Measurements from ENCODE around the gene GPR153. TPM values are rescaled to one million over a fixed set of nuclear protein-coding genes. Genes with fewer than 3 reads are reported as not detected.

Gene GPR153
- total RNA-seq, 2 donors from 2014 or later: 4.6 to 5.6 TPM

GRCh38 chr1:6256645-6257044 is 4.3 kb downstream of the GPR153 start:
- H3K27ac Mint-ChIP-seq: no peak overlapping the region
- H3K27me3 Mint-ChIP-seq: no peaks in the 10 kb centered on the region
- ATAC-seq (no peak), DNase-seq (ENCODE audit: low spot score) (no peak)
- H3K9me3 Mint-ChIP-seq: no peaks in the 10 kb centered on the region
- H3K4me3 Mint-ChIP-seq: no peak overlapping the region
- H3K36me3 Mint-ChIP-seq: no peaks in the 10 kb centered on the region
- no peaks in the 10 kb centered on the region for H3K4me1 Mint-ChIP-seq (ENCODE audit: low read depth in 2 of 2)

- H3K36me3 Mint-ChIP-seq: no peaks in the 10 kb centered on the region
- ATAC-seq (no peak), DNase-seq (ENCODE audit: low spot score) (no peak)
- no peaks in the 10 kb centered on the region for H3K4me1 Mint-ChIP-seq (ENCODE audit: low read depth in 2 of 2)
- H3K9me3 Mint-ChIP-seq: no peaks in the 10 kb centered on the region
- H3K27me3 Mint-ChIP-seq: no peaks in the 10 kb centered on the region
- no peak overlapping the region for H3K27ac Mint-ChIP-seq
- no peak overlapping the region for H3K4me3 Mint-ChIP-seq
Measured at GRCh38 chr1:6254691-6255090, 6.2 kb downstream of the GPR153 start.

DNA sequence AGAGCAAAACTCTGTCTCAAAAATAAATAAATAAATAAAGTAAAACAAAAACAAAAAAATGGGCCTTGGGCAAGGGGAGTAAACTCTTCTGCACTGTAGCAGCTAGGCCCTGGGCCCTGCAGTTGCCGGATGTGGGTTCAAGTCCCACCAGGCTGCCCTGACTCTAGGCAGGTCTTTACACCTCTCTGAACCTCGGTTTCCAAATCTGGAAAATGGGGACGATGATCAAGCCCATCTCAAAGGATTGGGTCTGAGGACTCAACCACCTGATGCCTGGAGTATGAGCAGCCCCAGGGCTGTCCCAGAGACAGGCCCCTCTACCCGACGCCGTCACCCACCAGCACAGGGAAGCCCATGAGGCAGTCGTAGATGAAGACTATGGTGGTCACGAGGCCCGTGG is 7.5 kb downstream of the GPR153 start:
- H3K9me3 Mint-ChIP-seq: no peaks in the 10 kb centered on the region
- no peak for ATAC-seq
- no peak for DNase-seq (ENCODE audit: low spot score)
- no peak overlapping the region for H3K4me3 Mint-ChIP-seq
- no peaks in the 10 kb centered on the region for H3K27me3 Mint-ChIP-seq
- H3K36me3 Mint-ChIP-seq: no peaks in the 10 kb centered on the region
- no peak overlapping the region for H3K27ac Mint-ChIP-seq
- H3K4me1 Mint-ChIP-seq (ENCODE audit: low read depth in 2 of 2): no peaks in the 10 kb centered on the region

DNA sequence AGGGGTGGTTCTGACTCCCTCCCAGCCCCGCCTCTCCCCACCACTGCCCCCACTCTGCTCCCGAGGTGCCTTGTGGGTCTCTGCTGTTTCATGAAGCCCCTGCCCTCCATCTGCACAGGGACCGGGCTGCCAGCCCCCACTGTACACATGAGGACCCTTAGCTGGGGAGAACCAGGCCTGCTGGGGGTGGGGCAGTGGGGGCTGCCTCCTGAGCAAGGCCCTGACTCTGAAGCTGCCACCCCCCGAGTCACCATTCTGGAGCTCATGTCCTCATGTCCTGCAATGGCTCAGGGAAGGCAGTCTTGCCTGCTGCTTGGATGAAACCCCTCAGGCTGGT is 8.6 kb downstream of the GPR153 start:
- Mint-ChIP-seq H3K36me3 (no peaks in the 10 kb centered on the region), H3K27me3 (peaks cover 0 to 1% of the 10 kb centered on the region in 2 donors), H3K9me3 (no peaks in the 10 kb centered on the region), H3K27ac (no peak overlapping the region), H3K4me1 (ENCODE audit: low read depth in 2 of 2) (no peaks in the 10 kb centered on the region), H3K4me3 (no peak overlapping the region)
- DNase-seq (ENCODE audit: low spot score) (no peak), ATAC-seq (no peak)

DNA sequence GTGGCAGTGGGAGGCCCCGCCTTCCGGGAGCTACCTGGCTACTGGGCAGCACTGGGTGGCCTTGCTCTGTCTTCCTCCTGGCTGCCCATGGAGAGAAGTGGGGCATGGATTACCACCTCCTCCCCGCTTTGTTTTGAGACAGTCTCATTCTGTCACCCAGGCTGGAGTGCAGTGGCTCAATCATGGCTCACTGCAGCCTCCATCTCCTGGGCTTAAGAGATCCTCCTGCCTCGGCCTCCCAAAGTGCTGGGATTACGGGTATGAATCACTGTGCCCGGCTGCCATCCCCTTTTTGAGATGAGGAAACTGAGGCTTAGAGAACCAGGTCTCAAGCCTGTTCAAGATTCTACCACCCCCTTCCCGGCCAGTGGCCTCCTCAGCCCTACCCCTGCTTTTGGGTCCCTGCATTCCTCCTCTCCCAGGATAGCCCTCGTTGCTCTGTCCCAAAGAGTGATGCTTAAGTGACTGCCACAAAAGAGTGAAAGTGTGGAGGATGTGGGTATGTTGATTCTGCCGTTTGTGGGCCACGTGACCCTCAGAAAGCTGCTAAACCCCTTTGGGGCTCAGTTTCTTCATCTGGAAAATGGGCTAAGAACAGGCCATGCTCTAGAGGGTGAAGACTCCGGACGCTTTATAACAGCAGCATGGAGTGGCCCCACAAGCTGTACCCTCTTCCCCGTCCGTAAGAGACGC is 9.1 kb downstream of the GPR153 start:
- DNase-seq (ENCODE audit: low spot score) (no peak), ATAC-seq (no peak)
- H3K27me3 Mint-ChIP-seq: peaks cover 3 to 7% of the 10 kb centered on the region in 2 donors
- no peaks in the 10 kb centered on the region for H3K36me3 Mint-ChIP-seq
- H3K4me3 Mint-ChIP-seq: no peak overlapping the region
- H3K4me1 Mint-ChIP-seq (ENCODE audit: low read depth in 2 of 2): no peaks in the 10 kb centered on the region
- no peaks in the 10 kb centered on the region for H3K9me3 Mint-ChIP-seq
- H3K27ac Mint-ChIP-seq: no peak overlapping the region

GRCh38 chr1:6251233-6251632 is 9.7 kb downstream of the GPR153 start:
- Mint-ChIP-seq H3K27ac (no peak overlapping the region), H3K4me1 (ENCODE audit: low read depth in 2 of 2) (peaks cover 0 to 3% of the 10 kb centered on the region in 2 donors), H3K27me3 (peaks cover 3 to 7% of the 10 kb centered on the region in 2 donors), H3K9me3 (no peaks in the 10 kb centered on the region), H3K4me3 (no peak overlapping the region), H3K36me3 (no peaks in the 10 kb centered on the region)
- DNase-seq (ENCODE audit: low spot score): no peak
- ATAC-seq: no peak

DNA sequence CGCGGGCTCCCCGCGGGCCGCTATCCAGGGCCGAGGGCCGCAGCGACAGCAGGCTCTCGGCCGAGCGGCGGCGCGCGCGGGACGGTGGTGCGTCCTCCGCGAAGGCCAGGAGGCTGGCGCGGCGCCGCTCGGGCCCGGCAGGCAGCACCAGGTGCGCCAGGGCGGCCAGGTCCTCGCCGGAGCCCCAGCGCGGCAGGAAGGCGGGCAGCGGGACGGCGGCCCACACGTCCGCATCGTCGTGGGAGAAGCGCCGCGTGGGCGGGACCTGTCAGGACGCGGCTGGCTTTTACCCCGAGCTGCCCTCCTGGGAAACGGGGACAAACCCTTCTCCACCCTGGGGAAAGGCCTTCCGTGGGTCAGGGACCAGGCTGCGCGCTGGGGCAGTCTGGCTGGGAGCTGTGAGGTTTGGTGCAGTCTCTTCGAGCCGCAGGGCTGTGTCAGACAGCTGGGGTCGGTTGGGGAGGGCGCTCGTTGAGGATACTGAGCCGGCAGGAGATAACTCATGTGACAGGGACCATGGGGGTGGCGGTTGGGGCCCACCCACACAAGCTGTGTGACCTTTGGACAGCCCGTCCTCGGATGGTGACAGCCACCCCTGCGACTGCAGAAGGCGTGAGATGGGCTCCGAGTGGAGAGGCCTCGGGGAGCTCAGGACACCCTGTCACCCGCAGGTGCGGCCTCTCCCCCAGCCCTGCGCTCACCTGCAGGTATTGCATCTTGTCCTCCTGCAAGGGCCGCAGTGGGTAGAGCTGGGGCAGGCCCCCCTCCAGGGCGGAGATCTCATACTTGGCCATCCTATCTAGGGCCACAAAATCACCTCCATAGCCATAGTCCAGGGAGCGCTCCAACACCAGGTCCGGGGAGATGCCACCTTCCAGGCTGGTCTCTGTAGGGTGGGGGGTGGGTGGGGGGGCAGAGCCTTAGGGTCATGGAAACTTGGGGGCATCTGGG is 10.9 kb downstream of the GPR153 start:
- H3K4me3 Mint-ChIP-seq: no peak overlapping the region
- peaks cover 3 to 7% of the 10 kb centered on the region in 2 donors for H3K27me3 Mint-ChIP-seq
- ATAC-seq (no peak), DNase-seq (ENCODE audit: low spot score) (no peak)
- no peaks in the 10 kb centered on the region for H3K36me3 Mint-ChIP-seq
- no peaks in the 10 kb centered on the region for H3K9me3 Mint-ChIP-seq
- H3K4me1 Mint-ChIP-seq (ENCODE audit: low read depth in 2 of 2): peaks cover 0 to 3% of the 10 kb centered on the region in 2 donors
- no peak overlapping the region for H3K27ac Mint-ChIP-seq

- H3K27me3 Mint-ChIP-seq: peaks cover 3 to 7% of the 10 kb centered on the region in 2 donors
Measured at GRCh38 chr1:6248932-6249738, 11.8 kb downstream of the GPR153 start.

DNA sequence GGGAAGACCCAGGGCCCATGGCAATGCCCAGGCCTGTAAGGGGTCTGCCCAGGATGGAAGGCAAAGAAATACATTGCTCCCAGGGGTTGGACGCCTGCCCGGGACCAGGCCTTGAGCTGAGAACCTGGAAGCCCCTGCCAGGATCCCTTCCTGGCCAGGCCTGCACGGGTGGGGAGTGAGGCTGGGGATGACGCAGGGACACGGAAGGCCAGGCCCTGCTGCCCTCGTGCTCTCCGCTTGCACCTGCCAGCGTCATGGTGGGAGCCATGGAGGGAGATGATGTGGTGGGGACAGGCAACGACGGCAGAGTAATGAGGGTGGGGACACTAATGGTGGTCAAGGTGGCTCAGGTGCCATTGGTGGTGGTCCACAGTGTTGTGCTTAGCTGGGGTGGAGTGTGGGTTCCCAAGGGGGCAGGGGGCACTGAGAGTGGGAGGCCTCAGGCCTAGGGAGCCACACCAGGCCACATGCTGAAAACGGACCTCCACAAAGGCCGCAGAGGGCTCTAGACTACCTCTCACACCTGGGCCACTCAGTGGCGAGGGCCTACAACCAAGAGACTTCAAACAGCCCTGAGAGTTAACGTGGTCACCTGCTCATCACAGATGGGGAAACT is 12.6 kb downstream of the GPR153 start:
- no peak overlapping the region for H3K4me3 Mint-ChIP-seq
- ATAC-seq (no peak), DNase-seq (ENCODE audit: low spot score) (no peak)
- H3K4me1 Mint-ChIP-seq (ENCODE audit: low read depth in 2 of 2): peaks cover 0 to 3% of the 10 kb centered on the region in 2 donors
- H3K9me3 Mint-ChIP-seq: no peaks in the 10 kb centered on the region
- H3K27ac Mint-ChIP-seq: no peak overlapping the region
- H3K36me3 Mint-ChIP-seq: no peaks in the 10 kb centered on the region
- peaks cover 5 to 7% of the 10 kb centered on the region in 2 donors for H3K27me3 Mint-ChIP-seq

More at GRCh38 chr1:6248932-6249738, 11.8 kb downstream of the GPR153 start:
- Mint-ChIP-seq H3K27ac (no peak overlapping the region), H3K36me3 (no peaks in the 10 kb centered on the region), H3K4me1 (ENCODE audit: low read depth in 2 of 2) (peaks cover 0 to 3% of the 10 kb centered on the region in 2 donors), H3K4me3 (no peak overlapping the region), H3K9me3 (no peaks in the 10 kb centered on the region)
- DNase-seq (ENCODE audit: low spot score) (no peak), ATAC-seq (no peak)

DNA sequence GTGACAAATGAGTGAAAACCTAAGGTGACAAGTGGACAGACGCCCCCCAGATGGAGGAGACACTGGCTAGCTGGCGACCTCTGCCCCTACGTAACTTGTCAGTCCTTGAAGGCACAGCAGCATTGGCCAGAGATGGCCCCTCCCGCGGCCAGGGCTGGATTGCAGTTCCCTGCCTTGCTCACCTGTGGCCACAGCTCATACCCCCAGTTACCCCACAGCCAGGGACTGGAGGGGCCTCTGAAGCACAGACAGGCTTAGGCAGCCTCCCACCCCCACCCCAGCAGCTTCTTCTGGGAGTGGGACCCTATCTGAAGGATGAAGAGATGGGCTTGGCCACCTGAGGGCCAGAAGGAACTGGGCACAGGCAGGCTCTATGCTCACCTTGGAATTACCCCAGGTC is 13.2 kb downstream of the GPR153 start:
- ATAC-seq: no peak
- peaks cover 7% of the 10 kb centered on the region in 2 donors for H3K27me3 Mint-ChIP-seq
- H3K4me1 Mint-ChIP-seq (ENCODE audit: low read depth in 2 of 2): peaks cover 0 to 3% of the 10 kb centered on the region in 2 donors
- no peaks in the 10 kb centered on the region for H3K9me3 Mint-ChIP-seq
- H3K4me3 Mint-ChIP-seq: no peak overlapping the region
- H3K27ac Mint-ChIP-seq: no peak overlapping the region
- no peaks in the 10 kb centered on the region for H3K36me3 Mint-ChIP-seq
- DNase-seq (ENCODE audit: low spot score): no peak

- Mint-ChIP-seq H3K4me3 (peak overlapping the region; percentile 41), H3K27ac (peak overlapping the region in 1 of 2 donors; percentile 35), H3K27me3 (peaks cover 7% of the 10 kb centered on the region in 2 donors), H3K9me3 (no peaks in the 10 kb centered on the region), H3K4me1 (ENCODE audit: low read depth in 2 of 2) (peaks cover 0 to 3% of the 10 kb centered on the region in 2 donors), H3K36me3 (no peaks in the 10 kb centered on the region)
- peak; percentile 76 for DNase-seq (ENCODE audit: low spot score)
- ATAC-seq: peak; percentile 65 to 75
Measured at GRCh38 chr1:6246497-6247467, 14.1 kb downstream of the GPR153 start.

DNA sequence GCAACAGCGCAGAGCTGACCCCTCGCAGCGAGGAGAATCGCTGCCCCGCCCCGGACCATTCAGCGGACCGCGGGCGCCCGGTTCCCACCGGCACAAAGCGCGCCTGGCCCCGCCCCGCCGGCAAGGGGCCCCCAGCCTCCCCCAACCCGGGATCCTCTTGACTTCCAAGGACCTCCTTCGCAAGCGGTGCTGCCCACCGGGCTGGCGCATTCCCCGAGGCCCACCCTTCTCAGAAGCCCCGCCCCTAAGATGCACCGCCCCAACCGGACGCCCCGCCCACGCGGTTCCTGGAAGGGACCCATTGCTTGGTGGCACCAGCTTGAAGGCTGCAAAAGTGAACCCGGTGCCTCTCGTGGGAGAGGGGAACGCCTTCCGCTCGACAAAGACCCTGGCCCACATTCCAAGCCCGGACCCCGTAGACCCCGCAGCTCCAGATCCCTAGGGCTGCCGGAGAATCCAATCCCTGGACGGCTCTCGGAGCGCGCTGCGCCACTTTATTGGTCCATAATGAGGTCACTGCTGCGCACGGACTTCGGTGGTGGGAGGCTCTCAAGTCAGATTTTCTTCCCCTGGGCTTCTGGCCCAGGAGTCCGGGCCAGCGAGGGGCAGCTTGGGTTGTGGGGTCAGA is 14.9 kb downstream of the GPR153 start:
- no peaks in the 10 kb centered on the region for H3K36me3 Mint-ChIP-seq
- H3K9me3 Mint-ChIP-seq: no peaks in the 10 kb centered on the region
- no peak overlapping the region for H3K27ac Mint-ChIP-seq
- H3K4me3 Mint-ChIP-seq: peak overlapping the region; percentile 41
- H3K27me3 Mint-ChIP-seq: peaks cover 14 to 15% of the 10 kb centered on the region in 2 donors
- peak; percentile 77 for DNase-seq (ENCODE audit: low spot score)
- peak; percentile 41 to 66 for ATAC-seq
- H3K4me1 Mint-ChIP-seq (ENCODE audit: low read depth in 2 of 2): peaks cover 0 to 9% of the 10 kb centered on the region in 2 donors
